Activated CD4-positive, alpha-beta T cell treated with anti-CD3 and anti-CD28 coated beads, Interleukin-2, amount 50 U/mL, for 1 hour (primary cell): ENCODE data around the gene INMT.

ENCODE experiments used
- DNase-seq: peaks from one replicate; pipeline ENCODE4 v3.0.0-alpha.2; 2020

The INMT gene

GRCh38 chr7:30789334-30789711 is 37.4 kb downstream of the INMT start:
- no peak for DNase-seq

- no peak for DNase-seq
Observed at GRCh38 chr7:30790356-30790755, 38.4 kb downstream of the INMT start.

- no peak for DNase-seq
Observed at GRCh38 chr7:30791114-30791513, 39.2 kb downstream of the INMT start.

- no peak for DNase-seq
Observed at GRCh38 chr7:30795161-30795948, 43.4 kb downstream of the INMT start.

- DNase-seq, result no peak
Observed at GRCh38 chr7:30796105-30796869, 44.4 kb downstream of the INMT start.

GRCh38 chr7:30797176-30798040 is 45.5 kb downstream of the INMT start:
- DNase-seq, result no peak

- no peak for DNase-seq
Observed at GRCh38 chr7:30799206-30799975, 47.5 kb downstream of the INMT start.

- no peak for DNase-seq
Observed at GRCh38 chr7:30799976-30800661, 48.2 kb downstream of the INMT start.

GRCh38 chr7:30800785-30801252 is 48.9 kb downstream of the INMT start:
- peak; percentile 8 for DNase-seq

GRCh38 chr7:30802812-30803211 is 50.9 kb downstream of the INMT start:
- DNase-seq, result no peak

- DNase-seq, result no peak
Observed at GRCh38 chr7:30804078-30804661, 52.2 kb downstream of the INMT start.

GRCh38 chr7:30805081-30805691 is 53.3 kb downstream of the INMT start:
- no peak for DNase-seq

GRCh38 chr7:30805931-30806330 is 54.0 kb downstream of the INMT start:
- no peak for DNase-seq
